Karpas-422 (cell line): Measurements from ENCODE around the gene SPATA2L. TPM values are rescaled to one million over a fixed set of nuclear protein-coding genes. Genes with fewer than 3 reads are reported as not detected.
A peak's percentile ranks its signal among the peaks of the same experiment; 100 is the strongest.
"Not testable (repeated sequence)": the region's sequence is repeated elsewhere in the genome, so short reads cannot be mapped to it uniquely, and the experiment has no call there.

Experiments
- DNase-seq: peaks from one replicate; pipeline ENCODE4 v3.0.0-alpha.2; 2015
- H2AFZ ChIP-seq: fragments of 200-600 bp; sonication (generic); 2 replicates; pipeline ENCODE4 v1.6.1; 2014; ENCODE audit warnings: antibody characterized with exemption, low read length, mixed read lengths
- H3K27ac ChIP-seq: fragments of 200-600 bp; sonication (generic); 2 replicates; pipeline ENCODE4 v1.5.1; 2014; ENCODE audit warnings: mild to moderate bottlenecking, low read length, moderate library complexity
- H3K27me3 ChIP-seq: fragments of 200-600 bp; sonication (generic); 2 replicates; pipeline ENCODE4 v1.6.1; 2014; ENCODE audit warnings: low read length, mixed read lengths
- H3K36me3 ChIP-seq: fragments of 200-600 bp; sonication (generic); 2 replicates; pipeline ENCODE4 v1.6.1; 2014; ENCODE audit warnings: low read length, mixed read lengths; ENCODE audit not compliant: insufficient read depth
- H3K4me1 ChIP-seq: fragments of 200-600 bp; sonication (generic); 2 replicates; pipeline ENCODE4 v1.6.1; 2014; ENCODE audit warnings: mild to moderate bottlenecking, low read length, mixed read lengths
- H3K4me2 ChIP-seq: fragments of 200-600 bp; sonication (generic); 2 replicates; pipeline ENCODE4 v1.6.1; 2014; ENCODE audit warnings: low read length, low read depth, mild to moderate bottlenecking; ENCODE audit not compliant: poor library complexity, severe bottlenecking
- H3K4me3 ChIP-seq: fragments of 200-600 bp; sonication (generic); 2 replicates; pipeline ENCODE4 v1.5.1; 2014; ENCODE audit warnings: mild to moderate bottlenecking, antibody characterized with exemption, low read length, mixed read lengths
- H3K79me2 ChIP-seq: fragments of 200-600 bp; sonication (generic); 2 replicates; pipeline ENCODE4 v1.6.1; 2014; ENCODE audit warnings: mild to moderate bottlenecking, low read length, mixed read lengths
- H3K9ac ChIP-seq: fragments of 200-600 bp; sonication (generic); 2 replicates; pipeline ENCODE4 v1.6.0; 2014; ENCODE audit warnings: low read length
- H3K9me2 ChIP-seq: fragments of 200-600 bp; sonication (generic), shearing (Covaris generic); replicated peaks from 2 replicates; pipeline ENCODE4 v1.6.0; 2014; ENCODE audit warnings: mild to moderate bottlenecking, low read length, moderate library complexity; ENCODE audit not compliant: insufficient read depth
- H3K9me3 ChIP-seq: fragments of 300-700, 200-600 bp; sonication (generic); 2 replicates; pipeline ENCODE4 v1.6.1; 2014; ENCODE audit warnings: low read length, mixed read lengths
- H4K20me1 ChIP-seq: fragments of 200-600 bp; sonication (generic); 2 replicates; pipeline ENCODE4 v1.6.1; 2014; ENCODE audit warnings: mild to moderate bottlenecking, antibody characterized with exemption, low read length, low read depth; ENCODE audit not compliant: insufficient read depth
- total RNA-seq: library from RNA; depleted of rRNA; stranded (reverse); fragments of >200 nt; shearing (Covaris generic); gene quantifications from 2 replicates; pipeline ENCODE4 v1.2.3, GENCODE V29; 2014; ENCODE audit warnings: low replicate concordance

Gene SPATA2L
- total RNA-seq, 1 experiment from 2014 or later: 4.7 TPM

DNA sequence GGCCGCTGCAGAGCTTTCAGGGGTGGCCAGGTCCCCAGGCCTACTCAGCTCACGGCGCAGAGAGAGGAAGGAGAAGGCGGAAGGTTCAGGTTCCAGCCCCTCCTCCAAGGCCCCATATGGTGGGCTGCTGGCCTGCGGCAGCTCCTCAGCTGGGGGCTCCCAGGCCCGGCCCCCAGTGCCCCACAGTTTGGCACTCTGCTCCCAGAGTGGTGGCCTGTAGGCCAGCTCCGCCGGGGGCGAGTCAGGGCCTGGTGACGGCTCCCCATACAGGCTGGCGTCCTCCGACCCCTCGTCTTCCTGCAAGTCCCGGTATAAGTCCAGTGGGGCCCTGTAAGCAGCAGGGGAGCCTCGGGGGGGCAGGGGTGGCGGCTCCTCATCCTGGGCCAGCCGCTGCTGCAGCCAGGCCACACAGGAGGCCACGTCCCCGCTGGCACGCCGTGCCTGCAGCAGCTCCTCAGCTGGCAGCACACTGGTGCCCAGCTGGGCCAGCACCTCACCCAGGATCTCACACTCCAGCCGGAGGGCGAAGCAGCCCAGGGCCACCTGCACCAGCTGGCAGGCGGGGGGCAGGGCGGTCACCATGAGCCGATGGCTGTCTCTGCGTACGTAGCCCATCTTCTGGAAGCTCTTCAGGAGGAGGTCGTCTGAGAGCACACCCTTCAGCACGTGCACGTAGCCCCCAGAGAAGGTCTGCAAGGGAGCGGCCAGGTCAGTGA is 3.7 kb downstream of the SPATA2L start:
- Histone ChIP-seq H3K27me3 (no peaks in the 10 kb centered on the region), H3K4me1 (peaks cover 28% of the 10 kb centered on the region), H2AFZ (no peak overlapping the region), H3K79me2 (no peaks in the 10 kb centered on the region), H3K9me3 (no peaks in the 10 kb centered on the region), H3K9ac (no peak overlapping the region), H3K4me2 (no peak overlapping the region), H3K27ac (no peak overlapping the region), H3K4me3 (no peak overlapping the region), H3K36me3 (0 out of 2 replicates have a peak, but pooled peaks cover 2% of the 10 kb centered on the region), H3K9me2 (no peaks in the 10 kb centered on the region), H4K20me1 (peaks cover 6% of the 10 kb centered on the region; the same call in 1 of the 2 replicates)
- no peak for DNase-seq

DNA sequence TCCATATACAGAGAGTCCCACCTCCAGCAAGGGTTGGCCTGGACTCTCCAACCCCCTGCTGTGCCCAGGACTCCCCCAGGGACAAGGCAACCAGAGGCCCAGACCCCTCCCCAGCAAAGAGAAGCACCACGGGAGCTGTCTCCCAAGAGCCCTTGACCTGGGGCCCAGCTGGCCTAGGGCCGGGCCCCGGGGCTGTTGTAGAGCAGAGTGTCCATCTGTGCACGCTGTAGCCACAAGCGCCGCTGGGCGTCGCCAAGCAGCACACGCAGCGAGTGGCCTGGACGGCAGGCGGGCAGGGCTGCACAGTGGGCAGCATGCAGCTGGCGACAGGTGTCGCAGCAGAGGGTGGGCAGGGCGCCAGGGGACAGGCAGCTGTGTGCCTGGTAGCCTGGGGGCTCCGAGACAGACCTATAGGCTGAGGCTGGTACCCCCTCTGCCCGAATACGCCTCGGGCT is 4.3 kb downstream of the SPATA2L start:
- no peak overlapping the region for H3K9ac ChIP-seq
- H3K4me1 ChIP-seq: peaks cover 24% of the 10 kb centered on the region
- no peak overlapping the region for H3K4me3 ChIP-seq
- no peaks in the 10 kb centered on the region for H3K27me3 ChIP-seq
- peaks cover 6% of the 10 kb centered on the region; the same call in 1 of the 2 replicates for H4K20me1 ChIP-seq
- H3K36me3 ChIP-seq: 0 out of 2 replicates have a peak, but pooled peaks cover 2% of the 10 kb centered on the region
- no peak overlapping the region for H3K27ac ChIP-seq
- no peak overlapping the region for H3K4me2 ChIP-seq
- H3K9me3 ChIP-seq: no peaks in the 10 kb centered on the region
- no peak overlapping the region for H2AFZ ChIP-seq
- no peaks in the 10 kb centered on the region for H3K9me2 ChIP-seq
- no peaks in the 10 kb centered on the region for H3K79me2 ChIP-seq
- no peak for DNase-seq

DNA sequence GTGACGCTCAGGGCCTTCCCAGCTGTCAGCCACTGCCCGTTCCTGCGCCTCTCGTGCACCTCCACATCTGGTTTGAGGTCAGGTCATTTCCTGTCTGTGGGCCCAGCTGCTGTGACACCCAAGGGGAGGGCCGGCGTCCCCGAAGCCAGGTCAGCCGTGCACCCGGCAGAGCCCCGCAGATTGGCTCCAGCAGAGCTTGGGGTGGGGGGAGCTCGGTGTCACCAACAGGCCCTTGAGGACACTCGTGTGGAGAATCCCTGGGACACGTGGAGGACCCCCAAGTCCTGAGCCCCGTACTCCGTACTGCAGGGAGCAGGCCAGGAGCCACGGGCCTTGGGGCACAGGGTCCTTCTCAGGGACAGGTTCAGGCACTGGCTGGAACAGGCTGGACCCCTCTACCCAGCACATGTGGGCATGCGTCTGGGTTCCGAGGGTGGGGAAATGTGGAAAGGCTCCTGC is 4.8 kb downstream of the SPATA2L start:
- Histone ChIP-seq H3K27ac (no peak overlapping the region), H2AFZ (no peak overlapping the region), H4K20me1 (peaks cover 6% of the 10 kb centered on the region; the same call in 1 of the 2 replicates), H3K4me3 (no peak overlapping the region), H3K79me2 (no peaks in the 10 kb centered on the region), H3K4me2 (no peak overlapping the region), H3K9me2 (no peaks in the 10 kb centered on the region), H3K9me3 (no peaks in the 10 kb centered on the region), H3K27me3 (no peaks in the 10 kb centered on the region), H3K4me1 (peaks cover 23% of the 10 kb centered on the region), H3K36me3 (0 out of 2 replicates have a peak, but pooled peaks cover 2% of the 10 kb centered on the region), H3K9ac (no peak overlapping the region)
- DNase-seq: peak; percentile 56

DNA sequence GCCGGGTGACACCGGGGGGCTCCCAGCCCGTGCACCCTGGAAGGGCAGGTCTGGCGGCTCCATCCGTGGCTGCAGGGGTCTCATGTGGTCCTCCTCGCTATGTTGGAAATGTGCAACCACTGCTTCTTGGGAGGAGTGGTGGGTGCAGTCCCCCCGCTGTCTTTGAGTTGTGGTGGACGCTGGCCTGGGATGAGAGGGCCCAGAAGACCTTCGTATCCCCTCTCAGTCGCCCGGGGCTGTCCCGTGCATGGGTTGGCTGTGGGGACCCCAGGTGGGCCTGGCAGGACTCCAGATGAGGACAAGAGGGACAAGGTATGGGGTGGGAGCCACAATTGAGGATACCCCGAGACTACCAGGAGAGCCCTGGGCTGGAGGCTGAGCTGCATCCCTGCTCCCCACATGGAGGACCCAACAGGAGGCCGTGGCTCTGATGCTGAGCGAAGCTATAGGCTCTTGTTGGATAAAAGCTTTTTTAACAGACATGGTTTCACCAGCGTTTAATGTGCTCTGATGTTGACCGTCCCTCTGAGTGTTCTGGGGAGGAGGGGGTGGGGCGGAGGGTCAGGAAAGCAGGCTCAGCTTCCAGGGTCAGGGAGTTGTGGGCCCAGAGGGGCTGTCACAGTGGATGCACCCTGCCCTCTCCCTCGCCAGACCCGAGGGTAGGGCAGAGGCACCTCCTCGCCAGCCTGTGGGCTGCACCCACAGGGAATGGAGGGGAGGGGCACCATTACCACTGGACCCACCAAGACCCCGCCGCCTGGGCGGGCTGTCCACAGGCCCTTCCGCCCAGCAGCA is 5.4 kb downstream of the SPATA2L start:
- Histone ChIP-seq H3K9me2 (no peaks in the 10 kb centered on the region), H3K79me2 (no peaks in the 10 kb centered on the region), H3K27me3 (no peaks in the 10 kb centered on the region), H3K9ac (no peak overlapping the region), H3K36me3 (0 out of 2 replicates have a peak, but pooled peaks cover 2% of the 10 kb centered on the region), H3K4me1 (peaks cover 22% of the 10 kb centered on the region), H4K20me1 (peaks cover 6% of the 10 kb centered on the region; the same call in 1 of the 2 replicates), H3K4me2 (no peak overlapping the region), H3K9me3 (no peaks in the 10 kb centered on the region), H3K4me3 (no peak overlapping the region), H3K27ac (no peak overlapping the region), H2AFZ (no peak overlapping the region)
- no peak for DNase-seq

DNA sequence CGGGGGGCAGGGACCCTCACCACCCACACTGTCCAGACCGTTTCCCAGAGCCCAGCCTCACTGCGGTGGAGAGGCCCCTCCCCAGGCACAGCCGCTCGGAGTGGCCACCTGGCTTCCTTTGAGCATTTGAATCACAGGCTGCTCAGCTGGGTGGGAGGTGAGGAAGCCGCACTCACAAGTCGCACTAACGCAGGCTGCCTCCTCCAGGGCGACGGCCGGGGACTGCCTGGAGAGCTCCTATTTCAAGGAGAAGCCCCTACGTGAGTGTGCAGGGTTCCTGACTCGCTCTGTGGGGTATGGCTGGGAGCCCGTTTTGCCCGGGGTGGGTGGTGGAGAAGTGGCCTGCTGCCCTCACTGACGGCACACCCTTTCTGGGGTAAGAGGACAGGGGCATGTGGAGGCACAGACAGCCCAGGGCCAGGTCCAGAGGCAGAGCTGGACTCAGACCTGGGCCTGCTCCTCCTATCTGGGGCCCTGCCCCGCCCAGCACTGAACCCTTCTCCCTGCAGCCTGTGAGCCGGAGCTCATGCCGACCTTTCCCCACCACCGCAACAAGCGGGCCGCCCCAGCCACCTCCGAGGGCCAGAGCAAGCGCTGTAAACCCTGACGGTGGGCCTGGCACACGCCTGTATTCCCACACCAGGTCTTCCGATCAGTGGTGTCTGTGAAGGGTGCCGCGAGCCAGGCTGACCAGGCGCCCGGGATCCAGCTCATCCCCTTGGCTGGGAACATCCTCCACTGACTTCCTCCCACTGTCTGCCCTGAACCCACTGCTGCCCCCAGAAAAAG is 6.2 kb downstream of the SPATA2L start:
- Histone ChIP-seq H3K4me3 (no peak overlapping the region), H3K9me2 (no peaks in the 10 kb centered on the region), H3K4me1 (peaks cover 14% of the 10 kb centered on the region), H4K20me1 (peaks cover 1% of the 10 kb centered on the region; the same call in 1 of the 2 replicates), H3K9me3 (no peaks in the 10 kb centered on the region), H2AFZ (no peak overlapping the region), H3K4me2 (no peak overlapping the region), H3K36me3 (0 out of 2 replicates have a peak, but pooled peaks cover 2% of the 10 kb centered on the region), H3K9ac (no peak overlapping the region), H3K27ac (no peak overlapping the region), H3K27me3 (no peaks in the 10 kb centered on the region), H3K79me2 (no peaks in the 10 kb centered on the region)
- no peak for DNase-seq

DNA sequence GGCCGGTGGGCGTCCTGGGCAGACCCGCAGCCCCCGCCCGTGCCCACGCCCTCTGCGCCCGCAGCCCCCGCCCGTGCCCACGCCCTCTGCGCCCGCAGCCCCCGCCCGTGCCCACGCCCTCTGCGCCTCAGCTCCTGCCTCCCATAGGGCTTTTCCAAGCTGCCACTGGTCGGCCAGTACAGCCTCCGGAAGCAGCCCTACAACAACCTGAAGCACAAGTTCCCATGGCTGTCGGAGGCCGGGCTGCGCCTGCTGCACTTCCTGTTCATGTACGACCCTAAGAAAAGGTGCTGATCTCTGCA is 6.8 kb downstream of the SPATA2L start:
- H3K27me3 ChIP-seq, H3K36me3 ChIP-seq, H3K4me1 ChIP-seq, H2AFZ ChIP-seq, H3K9me3 ChIP-seq, H3K79me2 ChIP-seq, H3K9me2 ChIP-seq, H3K27ac ChIP-seq, H3K4me3 ChIP-seq, DNase-seq, H4K20me1 ChIP-seq, H3K4me2 ChIP-seq, H3K9ac ChIP-seq: not testable (repeated sequence)

DNA sequence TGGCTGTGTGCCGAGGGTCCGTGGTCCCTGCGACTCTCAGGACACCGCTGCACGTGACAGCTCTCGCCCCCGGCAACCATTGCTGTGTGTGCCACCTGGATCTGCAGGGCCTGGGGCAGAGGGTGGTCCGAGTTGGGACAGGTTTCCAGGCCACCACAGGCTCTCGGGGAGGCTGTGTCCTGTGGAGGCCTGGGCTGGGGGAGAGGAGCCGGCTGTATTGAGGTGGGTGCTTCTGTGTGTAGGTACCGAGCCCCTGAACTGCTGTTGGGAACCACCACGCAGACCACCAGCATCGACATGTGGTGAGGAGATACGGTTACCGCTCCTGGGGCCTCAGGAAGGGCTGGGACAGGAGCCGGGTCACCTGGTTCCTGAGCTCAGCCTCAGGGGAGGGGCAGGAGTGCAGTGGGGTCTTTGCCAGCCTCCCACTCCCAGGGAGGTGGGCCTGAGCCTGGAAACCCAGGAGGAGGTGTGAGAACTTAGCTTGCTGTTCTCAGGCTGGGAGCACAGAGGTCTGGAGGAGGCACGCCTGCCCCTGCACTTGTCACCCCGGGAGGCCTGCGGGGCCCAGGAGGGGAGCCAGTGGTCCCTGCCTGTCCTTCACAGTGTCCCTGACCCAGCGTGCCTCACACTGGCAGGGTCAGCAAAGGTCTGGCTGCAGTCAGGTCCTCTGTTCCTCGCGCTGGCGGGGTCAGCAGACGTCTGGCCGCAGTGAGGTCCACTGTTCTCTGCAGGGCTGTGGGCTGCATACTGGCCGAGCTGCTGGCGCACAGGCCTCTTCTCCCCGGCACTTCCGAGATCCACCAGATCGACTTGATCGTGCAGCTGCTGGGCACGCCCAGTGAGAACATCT is 7.3 kb downstream of the SPATA2L start:
- no peak overlapping the region for H3K4me3 ChIP-seq
- no peak overlapping the region for H3K27ac ChIP-seq
- no peak for DNase-seq
- H2AFZ ChIP-seq: no peak overlapping the region
- no peaks in the 10 kb centered on the region for H4K20me1 ChIP-seq
- H3K9me2 ChIP-seq: no peaks in the 10 kb centered on the region
- H3K4me2 ChIP-seq: no peak overlapping the region
- H3K9me3 ChIP-seq: no peaks in the 10 kb centered on the region
- H3K27me3 ChIP-seq: no peaks in the 10 kb centered on the region
- 0 out of 2 replicates have a peak, but pooled peaks cover 2% of the 10 kb centered on the region for H3K36me3 ChIP-seq
- peaks cover 2% of the 10 kb centered on the region for H3K79me2 ChIP-seq
- no peak overlapping the region for H3K9ac ChIP-seq
- peaks cover 7% of the 10 kb centered on the region; the same call in 1 of the 2 replicates for H3K4me1 ChIP-seq
